A673 (cell line): ENCODE measurements around the gene CAMSAP2. TPM values are rescaled to one million over a fixed set of nuclear protein-coding genes. Genes with fewer than 3 reads are reported as not detected.

ENCODE experiments used
- BruUV-seq: library from RNA; stranded (reverse); fragments of 400-500 nt; replicated peaks from 2 replicates; lab custom pipeline; 2021; lab: Mats Ljungman, UMichigan
- CTCF ChIA-PET: fragments of 300-600 bp; sonication (Branson Sonifier 250); formaldehyde crosslinking; loops from one replicate; lab custom pipeline; 2022; ENCODE audit warnings: antibody characterized with exemption; lab: Charles Lee
- POLR2A ChIA-PET: fragments of 300-600 bp; sonication (Branson Sonifier 250); formaldehyde crosslinking; loops from one replicate; lab custom pipeline; 2022; ENCODE audit warnings: antibody characterized with exemption; ENCODE audit not compliant: low non-redundant PET; lab: Charles Lee
- DNase-seq: peaks from one replicate; pipeline ENCODE4 v3.0.0-alpha.2; 2015; ENCODE audit warnings: low spot score
- H3K27ac ChIP-seq: fragments of 200-600 bp; sonication (generic); 2 replicates; pipeline ENCODE4 v1.5.1; 2016; ENCODE audit warnings: mixed run types, low read depth, mild to moderate bottlenecking, mixed read lengths, antibody characterized with exemption, low read length; ENCODE audit not compliant: poor library complexity, severe bottlenecking
- H3K27me3 ChIP-seq: fragments of 200-600 bp; sonication (generic); replicated peaks from 2 replicates; pipeline ENCODE4 v1.6.1; 2017; ENCODE audit warnings: mixed run types, low read depth, mild to moderate bottlenecking, mixed read lengths, antibody characterized with exemption, low read length; ENCODE audit not compliant: insufficient read depth, poor library complexity
- H3K36me3 ChIP-seq: fragments of 200-600 bp; sonication (generic); 2 replicates; pipeline ENCODE4 v1.6.1; 2016; ENCODE audit warnings: mixed run types, mild to moderate bottlenecking, mixed read lengths, antibody characterized with exemption, low read length; ENCODE audit not compliant: insufficient read depth, poor library complexity, severe bottlenecking
- H3K4me1 ChIP-seq: fragments of 200-600 bp; sonication (generic); 2 replicates; pipeline ENCODE4 v1.6.1; 2017; ENCODE audit warnings: mixed run types, mild to moderate bottlenecking, mixed read lengths, antibody characterized with exemption, low read length; ENCODE audit not compliant: insufficient read depth, poor library complexity, severe bottlenecking
- H3K4me3 ChIP-seq: fragments of 200-600 bp; sonication (generic); 2 replicates; pipeline ENCODE4 v1.5.1; 2016; ENCODE audit warnings: low read depth, mixed run types, mild to moderate bottlenecking, mixed read lengths, low read length; ENCODE audit not compliant: poor library complexity, severe bottlenecking
- H3K9me3 ChIP-seq: fragments of 200-600 bp; sonication (generic); 2 replicates; pipeline ENCODE4 v1.6.1; 2016; ENCODE audit warnings: mixed run types, low read depth, mild to moderate bottlenecking, mixed read lengths, antibody characterized with exemption, low read length; ENCODE audit not compliant: poor library complexity, severe bottlenecking
- CTCF ChIP-seq: fragments of 300-800, 200-600 bp; sonication (generic); conservative IDR thresholded peaks from 2 replicates; pipeline ENCODE4 v1.5.1; 2017; ENCODE audit warnings: low read depth, mild to moderate bottlenecking, antibody characterized with exemption, low read length, moderate library complexity, mixed read lengths
- EZH2 ChIP-seq: fragments of 200-600 bp; sonication (generic); IDR thresholded peaks from 2 replicates; pipeline ENCODE4 v1.6.1; 2017; ENCODE audit warnings: borderline replicate concordance, low read depth, mild to moderate bottlenecking, mixed read lengths, antibody characterized with exemption, low read length; ENCODE audit not compliant: poor library complexity, severe bottlenecking
- intact Hi-C: fragments of 100-400 bp; cut with micrococcal nuclease; formaldehyde crosslinking; loops from one replicate; pipeline ENCODE4 v1.10.0; 2022; ENCODE audit not compliant: unreplicated experiment
- total RNA-seq: library from RNA; stranded (reverse); gene quantifications from 2 replicates; pipeline ENCODE4 v1.2.3, GENCODE V29; 2021

The CAMSAP2 gene
- total RNA-seq, 1 experiment from 2014 or later: 39.4 TPM

DNA sequence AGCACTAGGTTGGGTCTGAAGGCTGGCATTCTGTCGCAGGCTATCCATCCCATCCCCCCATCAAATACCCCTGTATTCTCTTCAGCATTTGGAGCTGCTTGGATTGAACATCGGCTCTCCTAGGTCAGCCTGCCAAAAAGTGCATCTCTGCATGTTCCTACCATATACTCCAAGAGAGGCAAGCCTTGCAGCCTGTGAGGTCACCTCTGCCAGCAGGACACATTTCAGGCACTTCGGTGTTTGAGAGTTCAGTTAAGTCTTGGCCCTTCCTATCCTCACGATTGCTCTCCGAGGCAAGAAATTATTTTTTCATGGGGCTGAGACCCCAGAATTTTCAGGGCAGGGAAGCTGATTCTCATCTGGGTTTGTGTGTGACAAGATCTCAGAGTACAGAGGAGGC lies 136.7 kb downstream of the CAMSAP2 start:
- Histone ChIP-seq H3K4me3 (no peak overlapping the region), H3K27ac (no peak overlapping the region), H3K36me3 (no peaks in the 10 kb centered on the region), H3K27me3 (peaks cover 8% of the 10 kb centered on the region), H3K4me1 (no peaks in the 10 kb centered on the region), H3K9me3 (no peaks in the 10 kb centered on the region)
- ChIA-PET CTCF (interaction anchor here (0.5 kb wide), 1 partner anchor 230 kb away, joined by 4 read pairs; no protein-coding TSS in a partner anchor), POLR2A (interaction anchor here (0.5 kb wide), 1 partner anchor 339 kb away, joined by 16 read pairs; no protein-coding TSS in a partner anchor)
- no peak for DNase-seq
- BruUV-seq: no TSS peak
- intact Hi-C loops: no loop called here
- TF ChIP-seq CTCF (no peak), EZH2 (no peak)

DNA sequence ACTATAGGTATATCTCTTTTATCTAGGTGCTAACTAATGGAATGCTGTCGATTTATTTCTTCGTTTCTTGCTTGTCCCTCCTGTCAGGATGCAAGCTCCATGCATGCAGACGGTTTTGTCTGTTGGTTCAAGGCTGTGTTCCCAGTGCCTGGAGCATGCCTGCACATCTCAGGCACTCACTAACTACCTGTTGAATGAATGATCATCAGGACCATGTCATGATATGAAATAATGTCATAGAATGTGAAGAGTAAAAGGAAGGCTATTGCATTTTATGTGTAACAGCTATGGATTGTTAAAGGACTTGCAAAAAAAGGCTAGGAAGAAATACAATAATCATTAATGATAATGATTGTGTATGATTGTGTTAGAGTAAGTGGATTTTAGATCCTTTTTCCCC lies 138.3 kb downstream of the CAMSAP2 start:
- CTCF ChIA-PET: interaction anchor here (0.6 kb wide), 3 partner anchors 18 to 481 kb away, joined by 3 to 6 read pairs (median 4); partner anchors contain the start of gene INAVA
- peaks cover 4% of the 10 kb centered on the region for H3K27me3 ChIP-seq
- POLR2A ChIA-PET: no interaction called here
- DNase-seq: no peak
- intact Hi-C loops: no loop called here
- no peaks in the 10 kb centered on the region for H3K36me3 ChIP-seq
- no peak overlapping the region for H3K4me3 ChIP-seq
- H3K27ac ChIP-seq: no peak overlapping the region
- H3K4me1 ChIP-seq: no peaks in the 10 kb centered on the region
- no peak for TF ChIP-seq CTCF
- TF ChIP-seq EZH2: no peak
- no TSS peak for BruUV-seq
- H3K9me3 ChIP-seq: no peaks in the 10 kb centered on the region

- TF ChIP-seq EZH2 (no peak), CTCF (no peak)
- intact Hi-C loops: no loop called here
- H3K36me3 ChIP-seq: no peaks in the 10 kb centered on the region
- no peak for DNase-seq
- no peaks in the 10 kb centered on the region for H3K4me1 ChIP-seq
- BruUV-seq: no TSS peak
- CTCF ChIA-PET: interaction anchor here (0.6 kb wide), 1 partner anchor 101 kb away, joined by 6 read pairs; no protein-coding TSS in a partner anchor
- H3K27ac ChIP-seq: no peak overlapping the region
- no peaks in the 10 kb centered on the region for H3K9me3 ChIP-seq
- no peak overlapping the region for H3K4me3 ChIP-seq
- POLR2A ChIA-PET: no interaction called here
- H3K27me3 ChIP-seq: peaks cover 4% of the 10 kb centered on the region
Observed at GRCh38 chr1:200877839-200878551, 139.3 kb downstream of the CAMSAP2 start.
